Ovary (tissue), 9 donors: ENCODE results near the gene PIGU. TPM values are rescaled to one million over a fixed set of nuclear protein-coding genes. Genes with fewer than 3 reads are reported as not detected.

ENCODE experiments used
- DNase-seq, 5 donors: peaks; one replicate each; pipeline ENCODE4 v3.0.0-alpha.2; 2019 to 2020
- H3K27ac ChIP-seq, 2 donors: fragments of 200-600 bp; one replicate each; pipeline versions ENCODE4 v1.5.1 to v1.8.0; 2019 to 2022
- H3K27me3 ChIP-seq: fragments of 200-600 bp; one replicate; pipeline ENCODE4 v1.8.0; 2022
- H3K36me3 ChIP-seq: fragments of 200-600 bp; sonication (generic); one replicate; pipeline ENCODE4 v1.5.1; 2019
- H3K4me1 ChIP-seq: one replicate; pipeline ENCODE4 v1.8.1; 2013; ENCODE audit warnings: mild to moderate bottlenecking, moderate library complexity; ENCODE audit not compliant: insufficient read depth
- H3K4me3 ChIP-seq: fragments of 200-600 bp; sonication (generic); one replicate; pipeline ENCODE4 v1.5.1; 2017
- H3K9me3 ChIP-seq, 2 donors: fragments of 200-600 bp in 1 of 2; sonication (generic) in 1 of 2; one replicate each; pipeline versions ENCODE4 v1.5.1 to v1.8.1; 2013 to 2019; ENCODE audit warnings: mild to moderate bottlenecking in 1 of 2, moderate library complexity in 1 of 2
- CTCF ChIP-seq, 3 donors: fragments of 450-650 bp in 2 of 3; fragments of 200-600 bp in 1 of 3; IDR thresholded peaks; one replicate each; pipeline versions ENCODE4 v1.5.1 to v1.8.0; 2016 to 2022; ENCODE audit warnings: antibody characterized with exemption in 3 of 3, mild to moderate bottlenecking in 1 of 3
- EP300 ChIP-seq: sonication (generic); formaldehyde crosslinking; IDR thresholded peaks from one replicate; pipeline ENCODE4 v1.6.1; 2017; ENCODE audit warnings: antibody characterized with exemption
- POLR2A ChIP-seq: fragments of 450-650 bp; IDR thresholded peaks from one replicate; pipeline ENCODE4 v1.6.1; 2017; ENCODE audit warnings: antibody characterized with exemption, mild to moderate bottlenecking, moderate library complexity
- WGBS, 3 donors: extraction: QIAGEN DNeasy Blood & Tissue Kit in 1 of 3; methylation state at CpG; one replicate each; pipeline versions ENCODE4 v1.1.5 to v1.1.7; 2013 to 2017; 5-methylcytosine and 5-hydroxymethylcytosine counted together
- intact Hi-C, 4 donors: fragments of 100-400 bp; cut with DNase I; formaldehyde crosslinking; loops; one replicate each; pipeline versions ENCODE4 v1.11.0 to v1.15.1; 2022 to 2023
- polyA plus RNA-seq, 2 donors: library from polyadenylated mRNA; stranded (reverse); fragments of 200-250 nt in 1 of 2; fragments of 350-450 nt in 1 of 2; fragmentation: Illumina TruSeq in 1 of 2; extraction: RNeasy Lipid Tissue Mini Kit (QIAGEN cat#74804) in 1 of 2; gene quantifications; one replicate each; pipeline ENCODE4 v1.2.3, GENCODE V29; 2013 to 2014
- total RNA-seq, 7 donors: library from RNA; depleted of rRNA in 2 of 7; stranded (reverse); fragments of >200 nt in 2 of 7; fragmentation: NEBNext Ultra II Directional in 3 of 7; extraction: Animal tissue kit (Norgen Biotek cat#: 25700) in 3 of 7; gene quantifications; one replicate each; pipeline versions ENCODE4 v1.1.0 to v1.2.4, GENCODE V29; 2016 to 2023
- donor health status: DM: no; HTN: no; CAD: no; lungs with moderate emphysema.
- donor health status: DM: no; HTN: no; CAD: no.
- donor health status: Bipolar disorder and iron deficiency.
- donor health status: DM: yes; HTN: yes; CAD: no.
- donor health status: DM: no; HTN: no; CAD: no.
- donor health status: DM: yes; HTN: yes; CAD: no.

The PIGU gene
- total and polyA plus RNA-seq, 9 donors: 14.4 to 61.4 (median 20.9) TPM

GRCh38 chr20:34585019-34585418 lies 91.9 kb downstream of the PIGU start:
- H3K4me3 ChIP-seq: no peak overlapping the region
- no peak for TF ChIP-seq EP300
- no peak for TF ChIP-seq CTCF (IDR thresholded peaks at IDR 0.05)
- no peak for TF ChIP-seq POLR2A
- intact Hi-C loops: no loop called here
- no peaks in the 10 kb centered on the region for H3K9me3 ChIP-seq
- no peaks in the 10 kb centered on the region for H3K27me3 ChIP-seq
- H3K4me1 ChIP-seq: peaks cover 13% of the 10 kb centered on the region
- no peaks in the 10 kb centered on the region for H3K36me3 ChIP-seq
- 84 to 95% (median 85%) methylated on average over 5 of the region's 5 CpGs for WGBS, 3 donors
- no peak for DNase-seq
- peak overlapping the region in 1 of 2 donors; percentile 9 for H3K27ac ChIP-seq

GRCh38 chr20:34583544-34583943 lies 93.3 kb downstream of the PIGU start:
- Histone ChIP-seq H3K9me3 (no peaks in the 10 kb centered on the region), H3K36me3 (no peaks in the 10 kb centered on the region), H3K4me3 (no peak overlapping the region), H3K27ac (no peak overlapping the region), H3K4me1 (peaks cover 13% of the 10 kb centered on the region), H3K27me3 (no peaks in the 10 kb centered on the region)
- DNase-seq: no peak
- intact Hi-C loops: no loop called here
- 86 to 89% (median 89%) methylated on average over 6 of the region's 6 CpGs for WGBS, 3 donors
- no peak for TF ChIP-seq POLR2A
- TF ChIP-seq EP300: no peak
- no peak for TF ChIP-seq CTCF (IDR thresholded peaks at IDR 0.05)

GRCh38 chr20:34582911-34583310 lies 94.0 kb downstream of the PIGU start:
- H3K9me3 ChIP-seq: no peaks in the 10 kb centered on the region
- TF ChIP-seq CTCF (IDR thresholded peaks at IDR 0.05): no peak
- no peak for TF ChIP-seq POLR2A
- TF ChIP-seq EP300: no peak
- H3K27ac ChIP-seq: no peak overlapping the region
- DNase-seq: no peak
- peaks cover 13% of the 10 kb centered on the region for H3K4me1 ChIP-seq
- no peaks in the 10 kb centered on the region for H3K36me3 ChIP-seq
- no peaks in the 10 kb centered on the region for H3K27me3 ChIP-seq
- intact Hi-C loops: no loop called here
- 93 to 96% (median 94%) methylated on average over 4 of the region's 4 CpGs for WGBS, 3 donors
- no peak overlapping the region for H3K4me3 ChIP-seq

- Histone ChIP-seq H3K9me3 (no peaks in the 10 kb centered on the region), H3K36me3 (no peaks in the 10 kb centered on the region), H3K27me3 (no peaks in the 10 kb centered on the region), H3K4me3 (no peak overlapping the region), H3K4me1 (peaks cover 13% of the 10 kb centered on the region), H3K27ac (no peak overlapping the region)
- peak in 1 of 5 donors; percentile 2 for DNase-seq
- TF ChIP-seq POLR2A: no peak
- TF ChIP-seq CTCF (IDR thresholded peaks at IDR 0.05): no peak
- no peak for TF ChIP-seq EP300
- intact Hi-C loops: no loop called here
- WGBS, 3 donors: 80 to 90% (median 85%) methylated on average over 4 of the region's 4 CpGs
Measured at GRCh38 chr20:34582221-34582620, 94.7 kb downstream of the PIGU start.
